HCT116 (cell line): ENCODE results near the gene AHRR. TPM values are rescaled to one million over a fixed set of nuclear protein-coding genes. Genes with fewer than 3 reads are reported as not detected.

Experiments
- ATAC-seq: fragments of 200-7000 bp; cut with Tn5 transposase; 2 replicates; pipeline ENCODE4 v1.9.1; 2020; ENCODE audit warnings: mild to moderate bottlenecking, moderate library complexity
- BruUV-seq: library from RNA; stranded (reverse); fragments of 400-500 nt; replicated peaks from 2 replicates; lab custom pipeline; 2021; lab: Mats Ljungman, UMichigan
- CTCF ChIA-PET: fragments of 300-600 bp; sonication (Branson Sonifier 250); formaldehyde crosslinking; loops from one replicate; lab custom pipeline; 2021; ENCODE audit warnings: antibody characterized with exemption; lab: Charles Lee
- POLR2A ChIA-PET: fragments of 300-600, 350-600 bp; sonication (Branson Sonifier 250); formaldehyde crosslinking; loops from one replicate; lab custom pipeline; 2021; ENCODE audit warnings: antibody characterized with exemption; lab: Charles Lee
- RAD21 ChIA-PET, 2 experiments: fragments of 300-600 bp; sonication (Branson Sonifier 250); formaldehyde crosslinking; loops; one replicate each; lab custom pipeline; 2023; ENCODE audit warnings: low total read pairs in 2 of 2; ENCODE audit not compliant: uncharacterized antibody in 2 of 2, unreplicated experiment in 2 of 2, low non-redundant PET in 1 of 2; lab: Charles Lee
- DNase-seq: peaks from one replicate; pipeline ENCODE4 v3.0.0-alpha.2; 2010; ENCODE audit warnings: low read depth, low spot score
- H2AFZ ChIP-seq: fragments of 200-600 bp; shearing (Covaris generic), sonication (generic); 2 replicates; pipeline ENCODE4 v1.6.1; 2017; ENCODE audit warnings: low read depth, mixed run types, mixed read lengths, antibody characterized with exemption, low read length; ENCODE audit not compliant: poor library complexity, severe bottlenecking
- H3K27ac ChIP-seq: 2 replicates; pipeline ENCODE4 v1.5.1; 2012; ENCODE audit warnings: low read depth, low read length
- H3K27me3 ChIP-seq: fragments of 200-600 bp; sonication (generic); 2 replicates; pipeline ENCODE4 v1.6.1; 2016; ENCODE audit warnings: mixed run types, low read length, mixed read lengths; ENCODE audit not compliant: insufficient read depth
- H3K36me3 ChIP-seq, 2 experiments: fragments of 200-500 bp in 1 of 2; fragments of 200-600 bp in 1 of 2; sonication (Bioruptor generic) in 1 of 2; sonication (generic) in 1 of 2; 2 replicates each; pipeline versions ENCODE4 v1.5.1 to v1.6.1; 2014 to 2016; ENCODE audit warnings: low read length in 2 of 2, inconsistent platforms in 1 of 2, mixed read lengths in 1 of 2, mixed run types in 1 of 2; ENCODE audit not compliant: insufficient read depth in 2 of 2, control insufficient read depth in 1 of 2
- H3K4me1 ChIP-seq, 2 experiments: fragments of 200-600 bp in 1 of 2; sonication (generic) in 1 of 2; 2 replicates each; pipeline versions ENCODE4 v1.5.1 to v1.6.1; 2012 to 2017; ENCODE audit warnings: low read length in 2 of 2, inconsistent platforms in 1 of 2, mild to moderate bottlenecking in 1 of 2, mixed read lengths in 1 of 2, mixed run types in 1 of 2, moderate library complexity in 1 of 2; ENCODE audit not compliant: insufficient read depth in 2 of 2, control insufficient read depth in 1 of 2
- H3K4me2 ChIP-seq: fragments of 200-600 bp; sonication (generic); 2 replicates; pipeline ENCODE4 v1.6.1; 2017; ENCODE audit warnings: mixed run types, low read length, mixed read lengths
- H3K4me3 ChIP-seq, 2 experiments: fragments of 200-600 bp in 1 of 2; sonication (generic) in 1 of 2; replicated peaks in 1 of 2; 2 replicates each; pipeline ENCODE4 v1.5.1; 2011 to 2016; ENCODE audit warnings: low read length in 2 of 2, control low read depth in 1 of 2, low read depth in 1 of 2, mild to moderate bottlenecking in 1 of 2, mixed read lengths in 1 of 2, mixed run types in 1 of 2
- H3K79me2 ChIP-seq: fragments of 200-600 bp; sonication (generic); 2 replicates; pipeline ENCODE4 v1.6.1; 2017; ENCODE audit warnings: mild to moderate bottlenecking, mixed run types, low read length, moderate library complexity, mixed read lengths; ENCODE audit not compliant: insufficient read depth
- H3K9ac ChIP-seq: fragments of 200-600 bp; sonication (generic); 2 replicates; pipeline ENCODE4 v1.6.1; 2016; ENCODE audit warnings: low read length, mixed read lengths
- H3K9me2 ChIP-seq: fragments of 200-600 bp; sonication (generic), shearing (Covaris generic); 2 replicates; pipeline ENCODE4 v1.6.1; 2017; ENCODE audit warnings: mixed run types, mild to moderate bottlenecking, moderate library complexity; ENCODE audit not compliant: insufficient read depth
- H3K9me3 ChIP-seq, 2 experiments: fragments of 200-500 bp in 1 of 2; fragments of 200-600 bp in 1 of 2; sonication (Bioruptor generic) in 1 of 2; sonication (generic) in 1 of 2; 2 replicates each; pipeline ENCODE4 v1.6.1; 2014 to 2017; ENCODE audit warnings: low read length in 2 of 2, mixed read lengths in 2 of 2, inconsistent platforms in 1 of 2, low read depth in 1 of 2, mild to moderate bottlenecking in 1 of 2, mixed run types in 1 of 2, moderate library complexity in 1 of 2; ENCODE audit not compliant: control insufficient read depth in 1 of 2, insufficient read depth in 1 of 2
- H4K20me1 ChIP-seq: fragments of 200-600 bp; sonication (generic), shearing (Covaris generic); 2 replicates; pipeline ENCODE4 v1.6.1; 2017; ENCODE audit warnings: mixed run types, mild to moderate bottlenecking, moderate library complexity; ENCODE audit not compliant: insufficient read depth
- ATF3 ChIP-seq: IDR thresholded peaks from 2 replicates; pipeline ENCODE4 v1.6.1; 2012
- CEBPB ChIP-seq: IDR thresholded peaks from 2 replicates; pipeline ENCODE4 v1.6.1; 2012; ENCODE audit warnings: low read depth
- EGR1 ChIP-seq: IDR thresholded peaks from 2 replicates; pipeline ENCODE4 v1.6.1; 2012; ENCODE audit warnings: low read depth
- ELF1 ChIP-seq: IDR thresholded peaks from 2 replicates; pipeline ENCODE4 v1.6.1; 2012; ENCODE audit warnings: low read depth, borderline replicate concordance
- EZH2phosphoT487 ChIP-seq: fragments of 200-600 bp; IDR thresholded peaks from 2 replicates; pipeline ENCODE4 v1.6.1; 2018; ENCODE audit warnings: antibody characterized with exemption, borderline replicate concordance
- FOSL1 ChIP-seq: IDR thresholded peaks from 2 replicates; pipeline ENCODE4 v1.6.1; 2012; ENCODE audit warnings: low read depth
- JUND ChIP-seq: IDR thresholded peaks from 2 replicates; pipeline ENCODE4 v1.6.1; 2012
- POLR2A ChIP-seq: IDR thresholded peaks from 2 replicates; pipeline ENCODE4 v1.7.0; 2011; ENCODE audit warnings: borderline replicate concordance; ENCODE audit not compliant: insufficient read depth, insufficient read length; ENCODE audit errors: extremely low read depth
- POLR2AphosphoS5 ChIP-seq: IDR thresholded peaks from 2 replicates; pipeline ENCODE4 v1.6.1; 2011; ENCODE audit warnings: mild to moderate bottlenecking, low read depth, low read length, moderate library complexity
- SIN3A ChIP-seq: IDR thresholded peaks from 2 replicates; pipeline ENCODE4 v1.6.1; 2012; ENCODE audit warnings: low read depth
- SP1 ChIP-seq: IDR thresholded peaks from 2 replicates; pipeline ENCODE4 v1.6.1; 2012; ENCODE audit warnings: low read depth
- YY1 ChIP-seq: IDR thresholded peaks from 2 replicates; pipeline ENCODE4 v1.6.1; 2011; ENCODE audit warnings: low read length, low read depth, moderate library complexity, mild to moderate bottlenecking; ENCODE audit not compliant: insufficient replicate concordance; ENCODE audit errors: extremely low read depth
- ZBTB33 ChIP-seq: IDR thresholded peaks from 2 replicates; pipeline ENCODE4 v1.6.1; 2011; ENCODE audit warnings: mild to moderate bottlenecking, low read length, moderate library complexity; ENCODE audit not compliant: insufficient replicate concordance; ENCODE audit errors: extremely low read depth
- ZNF274 ChIP-seq: fragments of 200-500 bp; sonication (Bioruptor generic); IDR thresholded peaks from 2 replicates; pipeline ENCODE4 v1.6.1; 2014; ENCODE audit warnings: mild to moderate bottlenecking, low read depth, low read length, inconsistent platforms
- intact Hi-C: fragments of 100-400 bp; cut with micrococcal nuclease; formaldehyde crosslinking; loops from 2 replicates; pipeline ENCODE4 v1.10.0; 2022
- total RNA-seq: library from RNA; stranded (reverse); gene quantifications from one replicate; pipeline ENCODE4 v1.2.1, GENCODE V29; 2021; ENCODE audit not compliant: unreplicated experiment
- TF ChIP-seq, protein P1 (sequence below): IDR thresholded peaks from 2 replicates; pipeline ENCODE4 v1.6.1; 2012

The AHRR gene
- total RNA-seq, 1 experiment from 2014 or later, result 12.7 TPM

GRCh38 chr5:438481-438981, 117.0 kb downstream of the AHRR start:
- H3K9ac ChIP-seq, result no peak overlapping the region
- H3K9me3 ChIP-seq, result no peaks in the 10 kb centered on the region
- no peaks in the 10 kb centered on the region for H3K27me3 ChIP-seq
- CTCF ChIA-PET, result interaction anchor here (3.6 kb wide), 1 partner anchor 122 kb away, joined by 21 read pairs; no protein-coding TSS in a partner anchor
- TF ChIP-seq ELF1, result no peak
- TF ChIP-seq YY1, result no peak
- TF ChIP-seq POLR2A, result no peak
- no peak for TF ChIP-seq JUND
- no peak for TF ChIP-seq ZNF274
- TF ChIP-seq SP1, result no peak
- TF ChIP-seq EGR1, result no peak
- TF ChIP-seq CEBPB, result no peak
- no peak for TF ChIP-seq ATF3
- TF ChIP-seq SIN3A, result no peak
- TF ChIP-seq, all 23 proteins: peak for 0
- ChIA-PET POLR2A (no interaction called here), RAD21 (no interaction called here)
- H2AFZ ChIP-seq, result no peak overlapping the region
- H3K4me1 ChIP-seq, result peaks cover 5 to 12% of the 10 kb centered on the region in 2 experiments; a peak in 3 of 4 replicates
- no peak overlapping the region for H3K27ac ChIP-seq
- no peak overlapping the region for H3K4me3 ChIP-seq
- H3K9me2 ChIP-seq, result no peaks in the 10 kb centered on the region
- H3K4me2 ChIP-seq, result no peak overlapping the region
- DNase-seq (no peak), ATAC-seq (no peak)
- H3K79me2 ChIP-seq, result peaks cover 10% of the 10 kb centered on the region
- H4K20me1 ChIP-seq, result no peaks in the 10 kb centered on the region
- no peaks in the 10 kb centered on the region for H3K36me3 ChIP-seq
- BruUV-seq, result no TSS peak
- intact Hi-C loops, result no loop called here

DNA sequence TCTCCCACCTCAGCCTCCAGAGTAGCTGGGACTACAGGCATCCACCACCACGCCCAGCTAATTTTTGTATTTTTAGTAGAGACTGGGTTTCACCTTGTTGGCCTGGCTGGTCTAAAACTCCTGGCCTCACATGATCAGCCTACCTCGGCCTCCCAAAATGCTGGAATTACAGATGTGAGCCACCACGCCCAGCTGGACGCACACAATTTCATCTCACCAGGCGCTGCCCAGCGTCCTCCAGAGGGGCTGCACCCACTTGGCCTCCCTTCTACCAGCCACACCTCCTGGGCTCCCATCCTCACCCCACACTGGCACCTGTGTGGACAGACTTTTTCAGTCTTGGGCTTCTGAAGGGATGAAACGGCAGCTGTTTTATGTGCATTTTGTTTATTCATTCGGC, 117.7 kb downstream of the AHRR start:
- ChIA-PET CTCF (interaction anchor here (1.4 to 3.6 kb wide), 2 partner anchors 25 to 122 kb away, joined by 3 to 21 read pairs; no protein-coding TSS in a partner anchor), RAD21 (no interaction called here), POLR2A (no interaction called here)
- H3K79me2 ChIP-seq, result peaks cover 16% of the 10 kb centered on the region
- no TSS peak for BruUV-seq
- DNase-seq (no peak), ATAC-seq (no peak)
- H4K20me1 ChIP-seq, result 0 out of 2 replicates have a peak, but pooled peaks cover 2% of the 10 kb centered on the region
- TF ChIP-seq JUND (no peak), FOSL1 (no peak), EZH2phosphoT487 (no peak), ZNF274 (no peak), ZBTB33 (no peak), YY1 (no peak), POLR2AphosphoS5 (no peak)
- TF ChIP-seq, protein P1, sequence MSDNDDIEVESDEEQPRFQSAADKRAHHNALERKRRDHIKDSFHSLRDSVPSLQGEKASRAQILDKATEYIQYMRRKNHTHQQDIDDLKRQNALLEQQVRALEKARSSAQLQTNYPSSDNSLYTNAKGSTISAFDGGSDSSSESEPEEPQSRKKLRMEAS, result no peak
- H3K9me3 ChIP-seq, result no peaks in the 10 kb centered on the region
- H2AFZ ChIP-seq, result no peak overlapping the region
- H3K9me2 ChIP-seq, result no peaks in the 10 kb centered on the region
- peaks cover 9 to 17% of the 10 kb centered on the region in 2 experiments for H3K4me1 ChIP-seq
- H3K4me3 ChIP-seq, result no peak overlapping the region
- no peaks in the 10 kb centered on the region for H3K27me3 ChIP-seq
- H3K36me3 ChIP-seq, result no peaks in the 10 kb centered on the region
- no peak overlapping the region for H3K27ac ChIP-seq
- no peak overlapping the region for H3K9ac ChIP-seq
- intact Hi-C loops, result no loop called here
- no peak overlapping the region for H3K4me2 ChIP-seq
